HepG2 (cell line): ENCODE results near the gene WIZ.

ENCODE experiments used
- CTCF ChIP-seq: sonication (generic); formaldehyde crosslinking; IDR thresholded peaks from 2 replicates; pipeline ENCODE4 v1.5.0; 2020; ENCODE audit warnings: mild to moderate bottlenecking, missing genetic modification reagents, moderate library complexity
- ZBTB33 ChIP-seq: sonication (generic); formaldehyde crosslinking; IDR thresholded peaks from 2 replicates; pipeline ENCODE4 v1.4.0; 2020; ENCODE audit warnings: missing genetic modification reagents

GRCh38 chr19:15373644-15374043, 76.1 kb downstream of the WIZ start:
- no peak for TF ChIP-seq CTCF (CRISPR knock-in tag)
- TF ChIP-seq ZBTB33, result no peak
